CD4-positive, alpha-beta T cell treated with Interleukin-21 for 1 hour (primary cell): ENCODE results near the gene DPEP3.
"Not testable (repeated sequence)": the region's sequence is repeated elsewhere in the genome, so short reads cannot be mapped to it uniquely, and the experiment has no call there.

Experiments
- DNase-seq: peaks from one replicate; pipeline ENCODE4 v3.0.0-alpha.2; 2020

DPEP3 gene

GRCh38 chr16:67979955-67980678, at the start of gene DPEP3:
TSS of gene DPEP3 (minus strand) at chr16:67980499. CDS start at chr16:67980380, 119 bp downstream.
- no peak for DNase-seq

- DNase-seq, result no peak
Observed at GRCh38 chr16:68028996-68029395, 48.7 kb upstream of the DPEP3 start.

GRCh38 chr16:68022728-68023537, 42.6 kb upstream of the DPEP3 start, which contains the start of the genes DDX28 and DUS2:
TSS of gene DDX28 (minus strand) at chr16:68023232. CDS start at chr16:68023202, 30 bp downstream.
TSS of gene DUS2 (plus strand) at chr16:68023284. CDS start at chr16:68038024, 14,740 bp downstream.
- DNase-seq, result peak; percentile 95

- no peak for DNase-seq
Observed at GRCh38 chr16:68022278-68022727, 42.0 kb upstream of the DPEP3 start.

GRCh38 chr16:68021490-68021889, 41.2 kb upstream of the DPEP3 start:
- no peak for DNase-seq

GRCh38 chr16:68019167-68019680, 38.9 kb upstream of the DPEP3 start:
- DNase-seq, result no peak

- no peak for DNase-seq
Observed at GRCh38 chr16:68015681-68016080, 35.4 kb upstream of the DPEP3 start, which contains the start of gene DPEP2NB. TSS of gene DPEP2NB (minus strand) at chr16:68015911. CDS start at chr16:68015770, 141 bp downstream.

- DNase-seq, result no peak
Observed at GRCh38 chr16:68013440-68013839, 33.1 kb upstream of the DPEP3 start.

- not testable (repeated sequence) for DNase-seq
Observed at GRCh38 chr16:68009872-68010271, 29.6 kb upstream of the DPEP3 start.

GRCh38 chr16:68009157-68009735, 28.9 kb upstream of the DPEP3 start:
- DNase-seq, result no peak

- DNase-seq, result peak; percentile 68
Observed at GRCh38 chr16:68005786-68006286, 25.5 kb upstream of the DPEP3 start.

GRCh38 chr16:68005211-68005610, 24.9 kb upstream of the DPEP3 start:
- DNase-seq, result no peak

GRCh38 chr16:68003031-68003430, 22.7 kb upstream of the DPEP3 start:
- no peak for DNase-seq

GRCh38 chr16:68000450-68000849, 20.2 kb upstream of the DPEP3 start:
- DNase-seq, result peak; percentile 24

GRCh38 chr16:67999985-68000384, 19.7 kb upstream of the DPEP3 start:
- no peak for DNase-seq

GRCh38 chr16:67998779-67999688, 18.7 kb upstream of the DPEP3 start, which contains the start of gene DPEP2:
TSS of gene DPEP2 (minus strand) at chr16:67999484. CDS start at chr16:67993212, 6,272 bp downstream.
- peak; percentile 62 for DNase-seq

GRCh38 chr16:67998231-67998778, 18.0 kb upstream of the DPEP3 start:
- DNase-seq, result not testable (repeated sequence)

GRCh38 chr16:67996666-67997065, 16.4 kb upstream of the DPEP3 start:
- DNase-seq, result no peak

GRCh38 chr16:67995423-67995822, 15.1 kb upstream of the DPEP3 start:
- DNase-seq, result peak; percentile 45

- DNase-seq, result not testable (repeated sequence)
Observed at GRCh38 chr16:67994040-67994408, 13.7 kb upstream of the DPEP3 start.
